ENCODE data around the gene TYK2. TPM values are rescaled to one million over a fixed set of nuclear protein-coding genes. Genes with fewer than 3 reads are reported as not detected.
"Not testable (repeated sequence)": the region's sequence is repeated elsewhere in the genome, so short reads cannot be mapped to it uniquely, and the experiment has no call there.

Gene TYK2
- total RNA-seq, 2 donors from 2014 or later: 72.4 to 168 TPM

DNA sequence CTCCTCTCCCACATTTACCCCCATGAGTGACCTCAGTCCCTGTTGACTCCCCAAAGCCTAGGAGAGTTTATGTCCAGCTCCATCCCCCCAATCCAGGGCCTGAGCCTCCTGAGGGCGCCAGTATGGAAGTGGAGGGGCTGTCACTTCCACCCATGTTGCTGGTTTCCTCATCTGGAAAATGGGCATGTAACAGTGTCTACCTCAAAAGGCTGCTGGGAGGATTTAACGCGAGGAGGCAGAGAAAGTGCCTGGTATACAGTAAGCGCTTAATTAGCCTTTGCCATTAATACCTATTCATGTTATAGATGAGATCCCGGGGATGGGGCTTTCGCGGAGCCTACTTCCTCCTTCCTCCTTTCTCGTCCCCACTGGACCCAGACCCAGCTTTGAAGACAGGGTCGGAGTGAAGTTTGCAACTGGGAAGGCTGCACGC, 476 bp downstream of the TYK2 start:
- no peak for TF ChIP-seq POLR2A (IDR thresholded peaks at IDR 0.05)
- TF ChIP-seq, protein P1, sequence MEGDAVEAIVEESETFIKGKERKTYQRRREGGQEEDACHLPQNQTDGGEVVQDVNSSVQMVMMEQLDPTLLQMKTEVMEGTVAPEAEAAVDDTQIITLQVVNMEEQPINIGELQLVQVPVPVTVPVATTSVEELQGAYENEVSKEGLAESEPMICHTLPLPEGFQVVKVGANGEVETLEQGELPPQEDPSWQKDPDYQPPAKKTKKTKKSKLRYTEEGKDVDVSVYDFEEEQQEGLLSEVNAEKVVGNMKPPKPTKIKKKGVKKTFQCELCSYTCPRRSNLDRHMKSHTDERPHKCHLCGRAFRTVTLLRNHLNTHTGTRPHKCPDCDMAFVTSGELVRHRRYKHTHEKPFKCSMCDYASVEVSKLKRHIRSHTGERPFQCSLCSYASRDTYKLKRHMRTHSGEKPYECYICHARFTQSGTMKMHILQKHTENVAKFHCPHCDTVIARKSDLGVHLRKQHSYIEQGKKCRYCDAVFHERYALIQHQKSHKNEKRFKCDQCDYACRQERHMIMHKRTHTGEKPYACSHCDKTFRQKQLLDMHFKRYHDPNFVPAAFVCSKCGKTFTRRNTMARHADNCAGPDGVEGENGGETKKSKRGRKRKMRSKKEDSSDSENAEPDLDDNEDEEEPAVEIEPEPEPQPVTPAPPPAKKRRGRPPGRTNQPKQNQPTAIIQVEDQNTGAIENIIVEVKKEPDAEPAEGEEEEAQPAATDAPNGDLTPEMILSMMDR (IDR thresholded peaks at IDR 0.05): no peak
- WGBS, 2 donors: 0 to 1% methylated on average over 3 to 10 of the region's 10 CpGs
- no peaks in the 10 kb centered on the region for H3K27me3 ChIP-seq
- no peaks in the 10 kb centered on the region for H3K9me3 ChIP-seq
- no peak for ATAC-seq
- no peak for DNase-seq
- H3K36me3 ChIP-seq (replicated peaks in 1 of 2; ENCODE audit: insufficient read depth in 1 of 2, low read depth in 2 of 2): peaks cover 0 to 5% of the 10 kb centered on the region in 2 donors
- H3K4me3 ChIP-seq: peak overlapping the region; percentile 64 to 87
- peaks cover 16% of the 10 kb centered on the region for H3K4me1 ChIP-seq
- intact Hi-C loops (cut with DNase I): no loop called here
- H3K27ac ChIP-seq: peak overlapping the region; percentile 57 to 90 (median 78)

DNA sequence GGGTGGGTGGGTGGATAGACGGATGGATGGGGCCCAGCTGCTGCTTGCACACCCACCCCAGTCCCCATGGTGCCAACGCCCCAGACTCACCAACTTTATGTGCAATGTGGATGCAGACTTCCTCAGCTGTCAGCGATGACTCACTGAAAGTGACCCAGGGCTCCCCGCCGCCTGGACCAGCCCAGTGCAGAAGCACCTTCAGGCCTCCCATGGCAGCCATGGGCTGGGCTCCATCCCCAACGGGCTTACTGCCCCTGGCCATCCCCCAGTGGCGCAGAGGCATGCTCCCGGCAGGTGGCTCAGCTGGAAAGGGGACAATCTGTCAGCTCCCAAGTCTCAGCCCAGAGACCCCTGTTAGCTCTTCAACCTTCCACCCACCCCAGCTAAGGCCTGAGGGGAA, 2.2 kb downstream of the TYK2 start:
- WGBS, 2 donors: 89 to 96% methylated on average over 4 to 5 of the region's 8 CpGs
- intact Hi-C loops (cut with DNase I): no loop called here
- H3K27me3 ChIP-seq: no peaks in the 10 kb centered on the region
- TF ChIP-seq POLR2A (IDR thresholded peaks at IDR 0.05): no peak
- TF ChIP-seq, protein P1 (IDR thresholded peaks at IDR 0.05): no peak
- H3K36me3 ChIP-seq (replicated peaks in 1 of 2; ENCODE audit: insufficient read depth in 1 of 2, low read depth in 2 of 2): peaks cover 0 to 5% of the 10 kb centered on the region in 2 donors
- peaks cover 16% of the 10 kb centered on the region for H3K4me1 ChIP-seq
- H3K9me3 ChIP-seq: no peaks in the 10 kb centered on the region
- no peak overlapping the region for H3K27ac ChIP-seq
- H3K4me3 ChIP-seq: no peak overlapping the region
- DNase-seq (no peak), ATAC-seq (no peak)

DNA sequence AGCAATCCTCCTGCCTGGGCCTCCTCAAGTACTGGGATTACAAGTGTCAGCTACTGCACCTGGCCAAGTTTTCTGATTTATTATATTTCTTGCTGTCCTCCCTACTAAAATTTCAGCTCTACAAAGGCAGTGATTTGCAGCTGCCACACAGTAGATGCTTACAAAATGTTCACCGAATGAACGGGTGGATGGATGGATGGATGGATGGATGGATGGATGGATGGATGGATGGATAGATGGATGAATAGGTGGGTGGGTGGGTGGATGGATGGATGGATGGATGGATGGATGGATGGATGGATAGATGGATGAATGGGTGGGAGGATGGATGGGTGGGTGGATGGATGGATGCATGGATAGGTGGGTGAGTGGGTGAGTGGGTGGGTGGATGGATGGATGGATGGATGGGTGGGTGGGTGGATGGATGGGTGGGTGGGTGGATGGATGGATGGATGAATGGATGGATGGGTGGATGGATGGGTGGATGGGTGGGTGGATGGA, 3.2 kb downstream of the TYK2 start:
- DNase-seq; ATAC-seq; H3K9me3 ChIP-seq; H3K27ac ChIP-seq; intact Hi-C loops (cut with DNase I); H3K36me3 ChIP-seq (replicated peaks in 1 of 2; ENCODE audit: insufficient read depth in 1 of 2, low read depth in 2 of 2); H3K4me3 ChIP-seq; H3K27me3 ChIP-seq: not testable (repeated sequence)
- WGBS, 2 donors: 89 to 90% methylated on average over 2 of the region's 2 CpGs
- H3K4me1 ChIP-seq: peaks cover 16% of the 10 kb centered on the region

DNA sequence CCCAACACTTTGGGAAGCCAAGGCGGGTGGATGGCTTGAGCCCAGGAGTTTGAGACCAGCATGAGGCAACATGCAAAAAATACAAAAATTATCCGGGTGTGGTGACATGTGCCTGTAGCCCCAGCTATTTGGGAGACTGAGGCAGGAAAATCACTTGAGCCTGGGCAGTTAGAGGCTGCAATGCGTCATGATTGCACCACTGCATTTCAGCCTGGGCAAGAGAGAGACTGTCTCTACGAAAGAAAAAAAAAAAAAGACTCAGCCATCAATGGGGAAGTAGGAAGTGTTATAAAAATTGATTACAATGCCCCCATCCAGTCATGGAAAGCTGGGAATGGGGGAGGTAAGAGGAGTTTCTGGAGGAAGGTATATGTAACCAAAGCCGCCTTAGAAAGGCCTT, 5.4 kb downstream of the TYK2 start:
- 82 to 87% methylated on average over 5 of the region's 5 CpGs for WGBS, 2 donors
- no peaks in the 10 kb centered on the region for H3K9me3 ChIP-seq
- TF ChIP-seq POLR2A (IDR thresholded peaks at IDR 0.05): no peak
- TF ChIP-seq, protein P1 (IDR thresholded peaks at IDR 0.05): no peak
- no peaks in the 10 kb centered on the region for H3K27me3 ChIP-seq
- no peak overlapping the region for H3K27ac ChIP-seq
- DNase-seq (no peak), ATAC-seq (no peak)
- H3K4me3 ChIP-seq: no peak overlapping the region
- H3K36me3 ChIP-seq (replicated peaks in 1 of 2; ENCODE audit: insufficient read depth in 1 of 2, low read depth in 2 of 2): peaks cover 0 to 5% of the 10 kb centered on the region in 2 donors
- intact Hi-C loops (cut with DNase I): no loop called here
- peaks cover 8% of the 10 kb centered on the region for H3K4me1 ChIP-seq

DNA sequence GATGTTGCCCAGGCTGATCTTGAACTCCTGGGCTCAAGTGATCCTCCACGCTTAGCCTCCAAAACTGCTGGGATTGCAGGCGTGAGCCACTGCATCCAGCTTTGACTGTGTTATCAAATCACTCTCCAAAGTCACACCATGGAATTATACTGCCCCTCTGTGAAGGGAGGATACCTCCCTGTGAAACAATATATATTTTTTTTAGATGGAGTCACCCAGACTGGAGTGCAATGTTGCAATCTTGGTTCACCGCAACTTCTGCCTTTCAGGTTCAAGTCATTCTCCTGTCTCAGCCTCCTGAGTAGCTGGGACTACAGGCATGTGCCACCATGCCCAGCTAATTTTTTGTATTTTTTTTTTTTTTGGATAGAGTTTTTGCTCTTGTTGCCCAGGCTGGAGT, 7.7 kb downstream of the TYK2 start:
- Histone ChIP-seq H3K27ac (peak overlapping the region in 1 of 4 donors; percentile 34), H3K27me3 (no peaks in the 10 kb centered on the region), H3K9me3 (no peaks in the 10 kb centered on the region), H3K4me1 (no peaks in the 10 kb centered on the region), H3K36me3 (replicated peaks in 1 of 2; ENCODE audit: insufficient read depth in 1 of 2, low read depth in 2 of 2) (peaks cover 0 to 5% of the 10 kb centered on the region in 2 donors), H3K4me3 (no peak overlapping the region)
- 89 to 94% methylated on average over 3 of the region's 3 CpGs for WGBS, 2 donors
- intact Hi-C loops (cut with DNase I): no loop called here
- TF ChIP-seq, protein P1 (IDR thresholded peaks at IDR 0.05): no peak
- TF ChIP-seq POLR2A (IDR thresholded peaks at IDR 0.05): no peak
- DNase-seq (peak in 1 of 4 donors; percentile 50), ATAC-seq (no peak)

Measured in body of pancreas (tissue), 4 donors.